ENCODE data around the gene ADAMTS14.

DNA sequence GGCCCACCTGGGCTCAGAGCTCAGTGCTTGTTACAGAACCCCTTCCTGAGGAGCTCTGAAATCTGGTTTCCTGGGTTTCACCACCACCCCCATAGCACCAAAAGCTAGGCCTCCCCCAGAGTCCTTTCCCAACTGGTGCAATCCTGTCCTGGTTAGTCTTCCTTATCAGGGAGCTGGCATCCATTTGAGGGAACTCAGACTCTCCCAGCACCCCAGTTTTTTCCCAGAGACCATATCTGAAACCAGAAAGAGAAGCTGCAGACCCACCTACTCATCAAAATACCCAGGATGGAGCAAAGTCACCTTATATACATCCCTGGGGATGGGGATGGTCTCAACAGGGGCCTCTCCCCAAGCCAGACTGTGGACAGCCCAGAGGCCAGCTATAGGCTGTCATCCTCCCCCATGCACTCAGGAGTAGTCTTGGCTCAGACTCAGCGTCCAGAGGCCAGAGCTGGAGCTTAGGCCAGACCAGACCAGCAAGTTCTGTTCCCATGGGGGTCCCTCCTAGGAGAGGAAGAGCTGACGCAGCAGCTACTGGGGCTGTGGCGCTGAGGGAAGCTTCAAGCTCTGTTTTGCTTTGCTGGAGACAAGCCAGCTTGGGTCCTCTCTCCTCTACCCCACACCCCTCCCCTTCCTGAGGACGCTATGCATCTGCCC, 109.9 kb downstream of the ADAMTS14 start:
- TF ChIP-seq CTCF (conservative IDR thresholded peaks at IDR 0.05; ENCODE audit: low read depth, low read length) (no peak), EZH2 (IDR thresholded peaks at IDR 0.05; ENCODE audit: low read length, unreplicated experiment) (no peak)

All from PC-3 (cell line).